ENCODE results near the gene ARID3C.

DNA sequence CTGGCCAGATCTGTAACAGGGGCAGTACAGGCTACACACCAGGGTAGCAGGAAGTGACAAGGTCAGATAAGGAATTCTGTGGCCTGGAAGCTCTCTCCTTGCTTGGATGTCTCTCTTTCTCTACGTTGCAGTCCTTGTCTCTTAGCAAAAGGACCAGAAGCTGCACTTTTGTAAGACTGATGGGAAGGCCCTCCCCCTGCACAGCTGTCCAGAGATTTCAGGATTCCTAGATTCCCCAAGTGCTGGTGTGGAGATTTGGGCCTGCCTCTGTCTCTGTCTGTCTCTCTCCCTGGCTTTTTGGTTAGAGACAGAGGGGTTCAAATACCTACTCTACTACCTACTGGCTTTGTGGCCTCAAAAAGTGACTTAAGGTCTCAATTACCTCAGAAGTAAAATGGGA lies 29.3 kb downstream of the ARID3C start:
- no peak for TF ChIP-seq EZH2 (IDR thresholded peaks at IDR 0.05; ENCODE audit: borderline replicate concordance, low read depth, low read length, severe bottlenecking)
- TF ChIP-seq, protein P1, sequence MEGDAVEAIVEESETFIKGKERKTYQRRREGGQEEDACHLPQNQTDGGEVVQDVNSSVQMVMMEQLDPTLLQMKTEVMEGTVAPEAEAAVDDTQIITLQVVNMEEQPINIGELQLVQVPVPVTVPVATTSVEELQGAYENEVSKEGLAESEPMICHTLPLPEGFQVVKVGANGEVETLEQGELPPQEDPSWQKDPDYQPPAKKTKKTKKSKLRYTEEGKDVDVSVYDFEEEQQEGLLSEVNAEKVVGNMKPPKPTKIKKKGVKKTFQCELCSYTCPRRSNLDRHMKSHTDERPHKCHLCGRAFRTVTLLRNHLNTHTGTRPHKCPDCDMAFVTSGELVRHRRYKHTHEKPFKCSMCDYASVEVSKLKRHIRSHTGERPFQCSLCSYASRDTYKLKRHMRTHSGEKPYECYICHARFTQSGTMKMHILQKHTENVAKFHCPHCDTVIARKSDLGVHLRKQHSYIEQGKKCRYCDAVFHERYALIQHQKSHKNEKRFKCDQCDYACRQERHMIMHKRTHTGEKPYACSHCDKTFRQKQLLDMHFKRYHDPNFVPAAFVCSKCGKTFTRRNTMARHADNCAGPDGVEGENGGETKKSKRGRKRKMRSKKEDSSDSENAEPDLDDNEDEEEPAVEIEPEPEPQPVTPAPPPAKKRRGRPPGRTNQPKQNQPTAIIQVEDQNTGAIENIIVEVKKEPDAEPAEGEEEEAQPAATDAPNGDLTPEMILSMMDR (IDR thresholded peaks at IDR 0.05; ENCODE audit: extremely low read depth in 1 of 2, insufficient read depth in 1 of 2, low read depth in 1 of 2, low read length in 2 of 2), result no peak
- TF ChIP-seq POLR2AphosphoS5 (IDR thresholded peaks at IDR 0.05; ENCODE audit: insufficient read depth, low read depth, low read length), result no peak

Measured in endothelial cell of umbilical vein (primary cell).